ENCODE data around the gene SCN10A. TPM values are rescaled to one million over a fixed set of nuclear protein-coding genes. Genes with fewer than 3 reads are reported as not detected.

SCN10A gene
- total and polyA plus RNA-seq, 3 experiments from 2014 or later: not detected

GRCh38 chr3:38711321-38711720 is 104.7 kb downstream of the SCN10A start:
- no peaks in the 10 kb centered on the region for H3K36me3 ChIP-seq (ENCODE audit: insufficient read depth, low read length)
- H3K9me3 Mint-ChIP-seq: peaks cover 0 to 2% (median 0%) of the 10 kb centered on the region in 5 donors
- no peak for DNase-seq
- POLR2A ChIA-PET: no interaction called here
- H3K27ac ChIP-seq (ENCODE audit: low read depth, low read length): no peak overlapping the region
- H3K9me3 ChIP-seq (ENCODE audit: low read length): no peaks in the 10 kb centered on the region
- no peak overlapping the region for H3K4me3 ChIP-seq (ENCODE audit: low read length)
- H3K4me1 ChIP-seq (ENCODE audit: insufficient read depth, low read length): no peaks in the 10 kb centered on the region
- H3K4me1 Mint-ChIP-seq: no peaks in the 10 kb centered on the region
- H3K36me3 Mint-ChIP-seq: no peaks in the 10 kb centered on the region
- no peak overlapping the region for H3K27ac Mint-ChIP-seq
- no peaks in the 10 kb centered on the region for H3K27me3 ChIP-seq (ENCODE audit: insufficient read depth, low read length, poor library complexity, severe bottlenecking)
- CTCF ChIA-PET: no interaction called here
- peaks cover 12 to 36% of the 10 kb centered on the region in 2 donors for H3K27me3 Mint-ChIP-seq
- H3K4me3 Mint-ChIP-seq: no peak overlapping the region

GRCh38 chr3:38707730-38708129 is 108.3 kb downstream of the SCN10A start:
- no peaks in the 10 kb centered on the region for H3K4me1 Mint-ChIP-seq
- DNase-seq: no peak
- no peaks in the 10 kb centered on the region for H3K36me3 ChIP-seq (ENCODE audit: insufficient read depth, low read length)
- peaks cover 17 to 40% of the 10 kb centered on the region in 2 donors for H3K27me3 Mint-ChIP-seq
- H3K27ac ChIP-seq (ENCODE audit: low read depth, low read length): no peak overlapping the region
- CTCF ChIA-PET: no interaction called here
- POLR2A ChIA-PET: no interaction called here
- no peak overlapping the region for H3K27ac Mint-ChIP-seq
- H3K9me3 ChIP-seq (ENCODE audit: low read length): no peaks in the 10 kb centered on the region
- H3K36me3 Mint-ChIP-seq: no peaks in the 10 kb centered on the region
- no peaks in the 10 kb centered on the region for H3K27me3 ChIP-seq (ENCODE audit: insufficient read depth, low read length, poor library complexity, severe bottlenecking)
- H3K4me1 ChIP-seq (ENCODE audit: insufficient read depth, low read length): no peaks in the 10 kb centered on the region
- no peak overlapping the region for H3K4me3 ChIP-seq (ENCODE audit: low read length)
- peaks cover 0 to 2% (median 0%) of the 10 kb centered on the region in 5 donors for H3K9me3 Mint-ChIP-seq
- H3K4me3 Mint-ChIP-seq: no peak overlapping the region

- Histone ChIP-seq H3K27ac (ENCODE audit: low read depth, low read length) (no peak overlapping the region), H3K27me3 (ENCODE audit: insufficient read depth, low read length, poor library complexity, severe bottlenecking) (no peaks in the 10 kb centered on the region), H3K4me3 (ENCODE audit: low read length) (no peak overlapping the region), H3K9me3 (ENCODE audit: low read length) (no peaks in the 10 kb centered on the region), H3K4me1 (ENCODE audit: insufficient read depth, low read length) (no peaks in the 10 kb centered on the region), H3K36me3 (ENCODE audit: insufficient read depth, low read length) (no peaks in the 10 kb centered on the region)
- Mint-ChIP-seq H3K36me3 (no peaks in the 10 kb centered on the region), H3K4me3 (no peak overlapping the region), H3K9me3 (peaks cover 0 to 2% (median 0%) of the 10 kb centered on the region in 5 donors), H3K27me3 (peaks cover 17 to 40% of the 10 kb centered on the region in 2 donors), H3K27ac (no peak overlapping the region), H3K4me1 (no peaks in the 10 kb centered on the region)
- no peak for DNase-seq
- ChIA-PET POLR2A (no interaction called here), CTCF (no interaction called here)
These were observed 109.1 kb downstream of the SCN10A start for GRCh38 chr3:38706961-38707360.

- Mint-ChIP-seq H3K27me3 (peaks cover 12 to 22% of the 10 kb centered on the region in 2 donors), H3K9me3 (no peaks in the 10 kb centered on the region), H3K4me3 (no peak overlapping the region), H3K36me3 (no peaks in the 10 kb centered on the region), H3K27ac (no peak overlapping the region), H3K4me1 (no peaks in the 10 kb centered on the region)
- Histone ChIP-seq H3K9me3 (ENCODE audit: low read length) (no peaks in the 10 kb centered on the region), H3K27me3 (ENCODE audit: insufficient read depth, low read length, poor library complexity, severe bottlenecking) (no peaks in the 10 kb centered on the region), H3K4me1 (ENCODE audit: insufficient read depth, low read length) (no peaks in the 10 kb centered on the region), H3K36me3 (ENCODE audit: insufficient read depth, low read length) (no peaks in the 10 kb centered on the region), H3K27ac (ENCODE audit: low read depth, low read length) (no peak overlapping the region), H3K4me3 (ENCODE audit: low read length) (no peak overlapping the region)
- CTCF ChIA-PET: no interaction called here
- DNase-seq: no peak
- POLR2A ChIA-PET: no interaction called here
These were observed 113.8 kb downstream of the SCN10A start for GRCh38 chr3:38702231-38702630.

- Histone ChIP-seq H3K9me3 (ENCODE audit: low read length) (no peaks in the 10 kb centered on the region), H3K36me3 (ENCODE audit: insufficient read depth, low read length) (no peaks in the 10 kb centered on the region), H3K4me1 (ENCODE audit: insufficient read depth, low read length) (no peaks in the 10 kb centered on the region), H3K27me3 (ENCODE audit: insufficient read depth, low read length, poor library complexity, severe bottlenecking) (no peaks in the 10 kb centered on the region), H3K4me3 (ENCODE audit: low read length) (no peak overlapping the region), H3K27ac (ENCODE audit: low read depth, low read length) (no peak overlapping the region)
- peaks cover 2 to 10% of the 10 kb centered on the region in 2 donors for H3K27me3 Mint-ChIP-seq
- DNase-seq: no peak
- POLR2A ChIA-PET: no interaction called here
- H3K9me3 Mint-ChIP-seq: peaks cover 0 to 2% (median 0%) of the 10 kb centered on the region in 5 donors
- no peaks in the 10 kb centered on the region for H3K36me3 Mint-ChIP-seq
- no peak overlapping the region for H3K27ac Mint-ChIP-seq
- H3K4me3 Mint-ChIP-seq: no peak overlapping the region
- CTCF ChIA-PET: no interaction called here
- no peaks in the 10 kb centered on the region for H3K4me1 Mint-ChIP-seq
These were observed 117.3 kb downstream of the SCN10A start for GRCh38 chr3:38698760-38699159.

- Histone ChIP-seq H3K27me3 (ENCODE audit: insufficient read depth, low read length, poor library complexity, severe bottlenecking) (no peaks in the 10 kb centered on the region), H3K9me3 (ENCODE audit: low read length) (no peaks in the 10 kb centered on the region), H3K4me1 (ENCODE audit: insufficient read depth, low read length) (no peaks in the 10 kb centered on the region), H3K36me3 (ENCODE audit: insufficient read depth, low read length) (no peaks in the 10 kb centered on the region), H3K4me3 (ENCODE audit: low read length) (no peak overlapping the region), H3K27ac (ENCODE audit: low read depth, low read length) (no peak overlapping the region)
- Mint-ChIP-seq H3K27me3 (peaks cover 2 to 10% of the 10 kb centered on the region in 2 donors), H3K36me3 (no peaks in the 10 kb centered on the region), H3K27ac (no peak overlapping the region), H3K4me1 (no peaks in the 10 kb centered on the region), H3K4me3 (no peak overlapping the region), H3K9me3 (peaks cover 0 to 3% (median 0%) of the 10 kb centered on the region in 5 donors)
- DNase-seq: no peak
- POLR2A ChIA-PET: no interaction called here
- CTCF ChIA-PET: no interaction called here
These were observed 118.0 kb downstream of the SCN10A start for GRCh38 chr3:38698061-38698460.

- Histone ChIP-seq H3K4me3 (ENCODE audit: low read length) (no peak overlapping the region), H3K27ac (ENCODE audit: low read depth, low read length) (no peak overlapping the region), H3K27me3 (ENCODE audit: insufficient read depth, low read length, poor library complexity, severe bottlenecking) (no peaks in the 10 kb centered on the region), H3K4me1 (ENCODE audit: insufficient read depth, low read length) (no peaks in the 10 kb centered on the region), H3K36me3 (ENCODE audit: insufficient read depth, low read length) (no peaks in the 10 kb centered on the region), H3K9me3 (ENCODE audit: low read length) (no peaks in the 10 kb centered on the region)
- DNase-seq: no peak
- Mint-ChIP-seq H3K4me1 (no peaks in the 10 kb centered on the region), H3K4me3 (no peak overlapping the region), H3K9me3 (peaks cover 0 to 3% (median 0%) of the 10 kb centered on the region in 5 donors), H3K36me3 (no peaks in the 10 kb centered on the region), H3K27me3 (peaks cover 2 to 10% of the 10 kb centered on the region in 2 donors), H3K27ac (no peak overlapping the region)
- CTCF ChIA-PET: no interaction called here
- POLR2A ChIA-PET: no interaction called here
These were observed 120.0 kb downstream of the SCN10A start for GRCh38 chr3:38696034-38696433.

GRCh38 chr3:38690185-38690584 is 125.8 kb downstream of the SCN10A start:
- no peak overlapping the region for H3K4me3 Mint-ChIP-seq
- no peak for DNase-seq
- Histone ChIP-seq H3K36me3 (ENCODE audit: insufficient read depth, low read length) (no peaks in the 10 kb centered on the region), H3K27ac (ENCODE audit: low read depth, low read length) (no peak overlapping the region), H3K9me3 (ENCODE audit: low read length) (no peaks in the 10 kb centered on the region), H3K4me1 (ENCODE audit: insufficient read depth, low read length) (no peaks in the 10 kb centered on the region), H3K4me3 (ENCODE audit: low read length) (no peak overlapping the region), H3K27me3 (ENCODE audit: insufficient read depth, low read length, poor library complexity, severe bottlenecking) (no peaks in the 10 kb centered on the region)
- peaks cover 0 to 4% of the 10 kb centered on the region in 2 donors for H3K27me3 Mint-ChIP-seq
- ChIA-PET POLR2A (no interaction called here), CTCF (no interaction called here)
- H3K36me3 Mint-ChIP-seq: no peaks in the 10 kb centered on the region
- no peaks in the 10 kb centered on the region for H3K4me1 Mint-ChIP-seq
- no peak overlapping the region for H3K27ac Mint-ChIP-seq
- H3K9me3 Mint-ChIP-seq: peaks cover 0 to 3% (median 0%) of the 10 kb centered on the region in 5 donors

- Mint-ChIP-seq H3K4me3 (no peak overlapping the region), H3K27ac (no peak overlapping the region), H3K27me3 (peaks cover 0 to 4% of the 10 kb centered on the region in 2 donors), H3K36me3 (no peaks in the 10 kb centered on the region), H3K4me1 (no peaks in the 10 kb centered on the region), H3K9me3 (peaks cover 0 to 2% (median 0%) of the 10 kb centered on the region in 5 donors)
- H3K9me3 ChIP-seq (ENCODE audit: low read length): no peaks in the 10 kb centered on the region
- H3K4me1 ChIP-seq (ENCODE audit: insufficient read depth, low read length): no peaks in the 10 kb centered on the region
- no peak for DNase-seq
- H3K27me3 ChIP-seq (ENCODE audit: insufficient read depth, low read length, poor library complexity, severe bottlenecking): no peaks in the 10 kb centered on the region
- no peak overlapping the region for H3K4me3 ChIP-seq (ENCODE audit: low read length)
- ChIA-PET POLR2A (no interaction called here), CTCF (no interaction called here)
- H3K27ac ChIP-seq (ENCODE audit: low read depth, low read length): no peak overlapping the region
- H3K36me3 ChIP-seq (ENCODE audit: insufficient read depth, low read length): no peaks in the 10 kb centered on the region
These were observed 126.2 kb downstream of the SCN10A start for GRCh38 chr3:38689774-38690173.
